Measurements from ENCODE around the gene SBNO1.

GRCh38 chr12:123379391-123379790 is 14.7 kb upstream of the SBNO1 start:
- TF ChIP-seq, protein P1, sequence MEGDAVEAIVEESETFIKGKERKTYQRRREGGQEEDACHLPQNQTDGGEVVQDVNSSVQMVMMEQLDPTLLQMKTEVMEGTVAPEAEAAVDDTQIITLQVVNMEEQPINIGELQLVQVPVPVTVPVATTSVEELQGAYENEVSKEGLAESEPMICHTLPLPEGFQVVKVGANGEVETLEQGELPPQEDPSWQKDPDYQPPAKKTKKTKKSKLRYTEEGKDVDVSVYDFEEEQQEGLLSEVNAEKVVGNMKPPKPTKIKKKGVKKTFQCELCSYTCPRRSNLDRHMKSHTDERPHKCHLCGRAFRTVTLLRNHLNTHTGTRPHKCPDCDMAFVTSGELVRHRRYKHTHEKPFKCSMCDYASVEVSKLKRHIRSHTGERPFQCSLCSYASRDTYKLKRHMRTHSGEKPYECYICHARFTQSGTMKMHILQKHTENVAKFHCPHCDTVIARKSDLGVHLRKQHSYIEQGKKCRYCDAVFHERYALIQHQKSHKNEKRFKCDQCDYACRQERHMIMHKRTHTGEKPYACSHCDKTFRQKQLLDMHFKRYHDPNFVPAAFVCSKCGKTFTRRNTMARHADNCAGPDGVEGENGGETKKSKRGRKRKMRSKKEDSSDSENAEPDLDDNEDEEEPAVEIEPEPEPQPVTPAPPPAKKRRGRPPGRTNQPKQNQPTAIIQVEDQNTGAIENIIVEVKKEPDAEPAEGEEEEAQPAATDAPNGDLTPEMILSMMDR (conservative IDR thresholded peaks at IDR 0.05) = no peak
- no peak for TF ChIP-seq ZFX (IDR thresholded peaks at IDR 0.05)

Measured in C4-2B (cell line).